DOHH2 (cell line): ENCODE measurements around the gene TBC1D22A.

Experiments used
- H3F3A ChIP-seq: fragments of 200-600 bp; sonication (generic), shearing (Covaris generic); 2 replicates; pipeline ENCODE4 v1.6.0; 2016; ENCODE audit warnings: antibody characterized with exemption, mild to moderate bottlenecking; ENCODE audit not compliant: control insufficient read depth, insufficient read depth
- H3K27ac ChIP-seq: fragments of 200-600 bp; sonication (generic); 2 replicates; pipeline ENCODE4 v1.5.1; 2014; ENCODE audit warnings: low read depth, mild to moderate bottlenecking, low read length, moderate library complexity
- H3K27me3 ChIP-seq: fragments of 200-600 bp; sonication (generic); 2 replicates; pipeline ENCODE4 v1.6.1; 2014; ENCODE audit warnings: mild to moderate bottlenecking, low read length, mixed read lengths; ENCODE audit not compliant: control insufficient read depth
- H3K36me3 ChIP-seq: fragments of 200-600 bp; sonication (generic); 2 replicates; pipeline ENCODE4 v1.6.1; 2014; ENCODE audit warnings: mild to moderate bottlenecking, low read length, moderate library complexity, mixed read lengths; ENCODE audit not compliant: control insufficient read depth
- H3K4me1 ChIP-seq: fragments of 200-600 bp; sonication (generic); 2 replicates; pipeline ENCODE4 v1.6.1; 2014; ENCODE audit warnings: mild to moderate bottlenecking, low read length, mixed read lengths; ENCODE audit not compliant: control insufficient read depth
- H3K4me2 ChIP-seq: fragments of 200-600 bp; sonication (generic); 2 replicates; pipeline ENCODE4 v1.6.0; 2014; ENCODE audit warnings: mild to moderate bottlenecking, low read length, moderate library complexity
- H3K4me3 ChIP-seq: fragments of 200-600 bp; sonication (generic); 2 replicates; pipeline ENCODE4 v1.5.1; 2014; ENCODE audit warnings: mild to moderate bottlenecking, low read length, mixed read lengths
- H3K79me2 ChIP-seq: fragments of 200-600 bp; sonication (generic); 2 replicates; pipeline ENCODE4 v1.6.1; 2014; ENCODE audit warnings: mild to moderate bottlenecking, low read length, mixed read lengths; ENCODE audit not compliant: control insufficient read depth
- H3K9me2 ChIP-seq: fragments of 200-600 bp; sonication (generic); replicated peaks from 2 replicates; pipeline ENCODE4 v1.6.1; 2014; ENCODE audit warnings: mild to moderate bottlenecking, low read length, mixed read lengths; ENCODE audit not compliant: control insufficient read depth
- H3K9me3 ChIP-seq: fragments of 200-600 bp; sonication (generic); 2 replicates; pipeline ENCODE4 v1.6.1; 2014; ENCODE audit warnings: antibody characterized with exemption, low read length, mixed read lengths; ENCODE audit not compliant: control insufficient read depth, insufficient read depth
- H4K20me1 ChIP-seq: fragments of 200-600 bp; sonication (generic); 2 replicates; pipeline ENCODE4 v1.6.0; 2014; ENCODE audit warnings: low read depth, mild to moderate bottlenecking, antibody characterized with exemption, low read length, moderate library complexity; ENCODE audit not compliant: control insufficient read depth, insufficient read depth
- CTCF ChIP-seq: fragments of 200-600 bp; sonication (generic); IDR thresholded peaks from one replicate; pipeline ENCODE4 v1.5.1; 2014; ENCODE audit warnings: antibody characterized with exemption, mild to moderate bottlenecking, low read depth, low read length; ENCODE audit not compliant: poor library complexity, severe bottlenecking
- EZH2phosphoT487 ChIP-seq: fragments of 200-600 bp; sonication (generic); IDR thresholded peaks from 2 replicates; pipeline ENCODE4 v1.6.1; 2017; ENCODE audit warnings: borderline replicate concordance, mild to moderate bottlenecking, antibody characterized with exemption, low read length, moderate library complexity, mixed read lengths

Gene TBC1D22A

GRCh38 chr22:46800102-46800857 lies 37.8 kb downstream of the TBC1D22A start:
- H3K9me3 ChIP-seq, result no peaks in the 10 kb centered on the region
- peaks cover 84% of the 10 kb centered on the region for H3K79me2 ChIP-seq
- H3K27ac ChIP-seq, result no peak overlapping the region
- peaks cover 31% of the 10 kb centered on the region for H3K4me1 ChIP-seq
- H3K4me2 ChIP-seq, result no peak overlapping the region
- H4K20me1 ChIP-seq, result peaks cover 26% of the 10 kb centered on the region
- TF ChIP-seq CTCF (no peak), EZH2phosphoT487 (no peak)
- H3F3A ChIP-seq, result no peaks in the 10 kb centered on the region; the same call in none of the 2 replicates
- no peaks in the 10 kb centered on the region for H3K27me3 ChIP-seq
- H3K4me3 ChIP-seq, result no peak overlapping the region
- H3K36me3 ChIP-seq, result peaks cover 84% of the 10 kb centered on the region
- H3K9me2 ChIP-seq, result no peaks in the 10 kb centered on the region

DNA sequence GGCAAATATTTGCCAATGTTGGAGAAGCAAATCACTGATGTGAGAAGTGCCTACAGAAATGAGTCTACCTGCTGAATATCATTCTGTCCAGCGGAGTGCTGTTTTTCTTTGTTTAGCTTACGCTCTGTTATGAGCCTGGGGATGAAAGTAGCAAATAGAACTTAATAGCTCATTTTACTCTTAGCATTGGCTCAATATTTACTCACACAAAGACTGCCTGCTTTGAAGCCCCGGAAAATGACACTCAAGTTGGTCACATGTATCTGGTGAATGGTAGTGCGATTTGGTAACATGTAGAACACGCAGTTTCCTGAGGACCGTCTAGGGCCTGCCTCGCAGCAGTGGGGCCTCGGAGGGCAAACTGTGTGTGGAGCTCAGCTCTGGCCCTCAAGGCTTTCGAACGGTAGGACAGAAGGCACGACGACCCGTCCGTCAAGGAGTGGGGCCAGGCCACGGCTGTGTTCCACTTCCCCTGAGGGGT lies 38.9 kb downstream of the TBC1D22A start:
- Histone ChIP-seq H4K20me1 (peaks cover 22% of the 10 kb centered on the region), H3K79me2 (peaks cover 88% of the 10 kb centered on the region), H3K9me3 (no peaks in the 10 kb centered on the region), H3K9me2 (no peaks in the 10 kb centered on the region), H3K27ac (no peak overlapping the region), H3K4me3 (no peak overlapping the region), H3F3A (no peaks in the 10 kb centered on the region; the same call in none of the 2 replicates), H3K27me3 (no peaks in the 10 kb centered on the region), H3K36me3 (peaks cover 84% of the 10 kb centered on the region), H3K4me2 (no peak overlapping the region), H3K4me1 (peaks cover 31% of the 10 kb centered on the region)
- TF ChIP-seq EZH2phosphoT487 (no peak), CTCF (no peak)

DNA sequence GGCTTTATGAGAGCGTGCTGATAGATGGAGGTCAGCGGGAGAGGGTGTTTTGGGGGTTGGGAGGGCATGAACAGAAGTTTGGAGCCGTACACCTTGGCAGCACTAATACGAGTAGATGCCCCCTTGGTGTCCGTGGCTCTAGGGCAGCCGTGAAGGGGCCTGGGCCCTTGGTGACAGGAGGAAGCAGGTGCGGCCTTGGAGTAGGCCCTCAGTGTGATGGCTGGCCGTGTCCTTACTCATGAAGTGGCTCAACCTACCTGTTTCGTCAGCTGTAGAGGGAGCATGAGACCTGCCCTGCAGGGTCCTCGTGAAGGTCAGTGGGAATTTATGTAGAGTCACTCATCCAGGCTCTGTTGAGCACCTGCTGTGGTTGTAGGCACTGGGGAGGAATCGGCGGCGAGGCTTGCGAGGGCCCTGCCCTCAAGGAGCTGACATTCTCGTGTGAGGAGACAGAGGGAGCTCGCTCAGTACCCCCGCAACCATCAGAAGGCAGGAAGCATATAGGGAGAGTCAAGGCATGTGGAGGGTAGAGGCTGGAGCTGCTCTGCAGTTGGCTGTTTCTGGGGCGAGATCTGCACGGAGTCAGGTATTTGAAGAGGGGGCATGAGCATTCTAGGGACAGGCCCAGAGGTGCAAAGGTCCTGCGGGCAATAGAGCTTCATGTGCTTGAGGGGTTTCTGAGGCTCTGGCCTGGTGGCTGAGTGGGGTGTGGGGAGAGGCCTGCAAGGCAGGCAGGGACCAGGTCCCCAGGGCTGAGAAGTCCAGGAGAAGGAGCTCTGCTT lies 39.6 kb downstream of the TBC1D22A start:
- Histone ChIP-seq H3K36me3 (peaks cover 87% of the 10 kb centered on the region), H3K79me2 (peaks cover 93% of the 10 kb centered on the region), H4K20me1 (peaks cover 22% of the 10 kb centered on the region), H3K4me3 (no peak overlapping the region), H3K4me2 (no peak overlapping the region), H3K9me2 (no peaks in the 10 kb centered on the region), H3K9me3 (no peaks in the 10 kb centered on the region), H3F3A (no peaks in the 10 kb centered on the region; the same call in none of the 2 replicates), H3K27me3 (no peaks in the 10 kb centered on the region), H3K4me1 (peaks cover 30% of the 10 kb centered on the region), H3K27ac (no peak overlapping the region)
- TF ChIP-seq EZH2phosphoT487, result no peak
- no peak for TF ChIP-seq CTCF
